Suprapubic skin (tissue), 4 donors: ENCODE results near the gene TEKT5. TPM values are rescaled to one million over a fixed set of nuclear protein-coding genes. Genes with fewer than 3 reads are reported as not detected.
"Not testable (repeated sequence)": the region's sequence is repeated elsewhere in the genome, so short reads cannot be mapped to it uniquely, and the experiment has no call there.

Experiments used
- DNase-seq, 2 donors: peaks; one replicate each; pipeline ENCODE4 v3.0.0-alpha.2; 2019; ENCODE audit warnings: low spot score in 2 of 2
- H3K27ac ChIP-seq: fragments of 200-600 bp; sonication (generic); one replicate; pipeline ENCODE4 v1.5.1; 2019
- H3K27me3 ChIP-seq: fragments of 200-600 bp; sonication (generic); one replicate; pipeline ENCODE4 v1.5.1; 2019
- H3K36me3 ChIP-seq: fragments of 200-600 bp; sonication (generic); one replicate; pipeline ENCODE4 v1.5.1; 2019
- H3K4me1 ChIP-seq: fragments of 200-600 bp; sonication (generic); one replicate; pipeline ENCODE4 v1.5.1; 2019
- H3K4me3 ChIP-seq: fragments of 200-600 bp; sonication (generic); one replicate; pipeline ENCODE4 v1.5.1; 2019; ENCODE audit warnings: mild to moderate bottlenecking
- H3K9me3 ChIP-seq: fragments of 200-600 bp; sonication (generic); one replicate; pipeline ENCODE4 v1.5.1; 2019
- EP300 ChIP-seq: sonication (generic); formaldehyde crosslinking; IDR thresholded peaks from one replicate; pipeline ENCODE4 v1.6.1; 2017; ENCODE audit warnings: antibody characterized with exemption
- POLR2A ChIP-seq, 2 donors: fragments of 450-650 bp; IDR thresholded peaks; one replicate each; pipeline ENCODE4 v1.6.1; 2017; ENCODE audit warnings: antibody characterized with exemption in 2 of 2, mild to moderate bottlenecking in 2 of 2, moderate library complexity in 2 of 2
- POLR2AphosphoS5 ChIP-seq, 3 donors: sonication (generic); formaldehyde crosslinking; IDR thresholded peaks; one replicate each; pipeline ENCODE4 v1.6.1; 2017; ENCODE audit warnings: antibody characterized with exemption in 3 of 3
- WGBS: methylation state at CpG from one replicate; pipeline ENCODE4 v1.1.5; 2018; 5-methylcytosine and 5-hydroxymethylcytosine counted together
- total RNA-seq, 4 donors: library from RNA; depleted of rRNA; stranded (reverse); fragments of >200 nt; gene quantifications; one replicate each; pipeline ENCODE4 v1.1.0, GENCODE V29; 2016
- TF ChIP-seq, protein P1 (sequence below), 2 donors: fragments of 200-600 bp in 1 of 2; fragments of 450-650 bp in 1 of 2; sonication (generic) in 1 of 2; IDR thresholded peaks; one replicate each; pipeline ENCODE4 v1.5.1; 2016 to 2019; ENCODE audit warnings: antibody characterized with exemption in 2 of 2, mild to moderate bottlenecking in 1 of 2, moderate library complexity in 1 of 2

TEKT5 gene
- total RNA-seq, 4 donors from 2014 or later: 0.64 to 2.3 TPM; not detected in 2

DNA sequence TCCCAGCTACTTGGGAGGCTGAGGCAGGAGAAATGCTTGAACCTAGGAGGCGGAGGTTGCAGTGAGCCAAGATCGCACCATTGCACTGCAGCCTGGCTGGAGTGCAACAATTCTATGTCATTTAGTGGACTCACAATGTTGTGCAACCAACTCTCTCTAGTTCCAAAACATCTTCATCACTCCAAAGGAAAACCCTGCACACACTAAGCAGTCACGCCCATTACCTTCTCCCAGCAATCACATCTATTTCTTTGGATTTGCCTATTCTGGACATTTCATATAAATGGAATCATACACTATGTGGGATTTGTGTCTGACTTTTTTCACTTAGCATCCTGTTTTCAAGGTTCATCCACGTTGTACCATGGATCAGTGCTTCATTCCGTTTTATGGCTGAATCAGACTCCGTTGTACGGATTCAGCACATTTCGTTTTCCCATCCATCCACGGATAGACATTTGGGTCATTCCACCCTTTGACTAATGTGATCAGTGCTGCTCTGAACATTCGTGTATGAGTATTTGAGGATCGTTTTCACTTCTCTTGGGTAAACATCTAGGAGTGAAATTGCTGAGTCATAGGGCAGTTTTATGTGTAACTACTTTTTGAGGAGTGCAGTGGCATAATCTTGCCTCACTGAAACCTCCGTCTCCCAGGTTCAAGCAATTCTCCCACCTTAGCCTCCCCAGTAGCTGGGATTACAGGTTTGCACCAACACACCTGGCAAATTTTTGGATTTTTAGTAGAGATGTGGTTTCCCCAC, 69.0 kb downstream of the TEKT5 start:
- TF ChIP-seq EP300 (no peak), POLR2A (IDR thresholded peaks at IDR 0.05) (no peak), POLR2AphosphoS5 (IDR thresholded peaks at IDR 0.05) (no peak)
- TF ChIP-seq, protein P1, sequence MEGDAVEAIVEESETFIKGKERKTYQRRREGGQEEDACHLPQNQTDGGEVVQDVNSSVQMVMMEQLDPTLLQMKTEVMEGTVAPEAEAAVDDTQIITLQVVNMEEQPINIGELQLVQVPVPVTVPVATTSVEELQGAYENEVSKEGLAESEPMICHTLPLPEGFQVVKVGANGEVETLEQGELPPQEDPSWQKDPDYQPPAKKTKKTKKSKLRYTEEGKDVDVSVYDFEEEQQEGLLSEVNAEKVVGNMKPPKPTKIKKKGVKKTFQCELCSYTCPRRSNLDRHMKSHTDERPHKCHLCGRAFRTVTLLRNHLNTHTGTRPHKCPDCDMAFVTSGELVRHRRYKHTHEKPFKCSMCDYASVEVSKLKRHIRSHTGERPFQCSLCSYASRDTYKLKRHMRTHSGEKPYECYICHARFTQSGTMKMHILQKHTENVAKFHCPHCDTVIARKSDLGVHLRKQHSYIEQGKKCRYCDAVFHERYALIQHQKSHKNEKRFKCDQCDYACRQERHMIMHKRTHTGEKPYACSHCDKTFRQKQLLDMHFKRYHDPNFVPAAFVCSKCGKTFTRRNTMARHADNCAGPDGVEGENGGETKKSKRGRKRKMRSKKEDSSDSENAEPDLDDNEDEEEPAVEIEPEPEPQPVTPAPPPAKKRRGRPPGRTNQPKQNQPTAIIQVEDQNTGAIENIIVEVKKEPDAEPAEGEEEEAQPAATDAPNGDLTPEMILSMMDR (IDR thresholded peaks at IDR 0.05): no peak
- Histone ChIP-seq H3K27me3 (peaks cover 1% of the 10 kb centered on the region), H3K4me1 (no peaks in the 10 kb centered on the region), H3K27ac (no peak overlapping the region), H3K36me3 (no peaks in the 10 kb centered on the region), H3K9me3 (no peaks in the 10 kb centered on the region), H3K4me3 (no peak overlapping the region)
- no peak for DNase-seq
- WGBS: 88% methylated on average over 12 of the region's 12 CpGs

DNA sequence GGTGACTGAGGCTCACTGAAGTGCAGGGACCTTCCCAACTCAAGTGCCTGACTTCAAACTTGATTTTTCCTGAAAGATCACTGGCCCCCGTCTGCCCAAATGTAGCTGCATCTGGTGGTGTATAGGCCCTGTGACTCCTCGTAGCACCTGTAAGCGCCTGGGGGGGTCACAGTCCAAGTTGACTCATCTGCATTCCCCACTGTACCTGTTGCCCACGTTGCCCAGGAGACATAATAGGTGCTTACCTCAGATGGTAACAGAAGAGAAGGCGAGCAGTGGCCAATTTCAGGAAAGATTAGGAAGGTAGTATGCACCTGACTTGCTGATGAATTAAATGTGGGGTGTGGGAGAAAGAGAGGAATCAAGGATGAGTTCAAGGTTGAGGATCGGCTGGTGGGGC, 70.2 kb downstream of the TEKT5 start:
- 76% methylated on average over 4 of the region's 6 CpGs for WGBS

DNA sequence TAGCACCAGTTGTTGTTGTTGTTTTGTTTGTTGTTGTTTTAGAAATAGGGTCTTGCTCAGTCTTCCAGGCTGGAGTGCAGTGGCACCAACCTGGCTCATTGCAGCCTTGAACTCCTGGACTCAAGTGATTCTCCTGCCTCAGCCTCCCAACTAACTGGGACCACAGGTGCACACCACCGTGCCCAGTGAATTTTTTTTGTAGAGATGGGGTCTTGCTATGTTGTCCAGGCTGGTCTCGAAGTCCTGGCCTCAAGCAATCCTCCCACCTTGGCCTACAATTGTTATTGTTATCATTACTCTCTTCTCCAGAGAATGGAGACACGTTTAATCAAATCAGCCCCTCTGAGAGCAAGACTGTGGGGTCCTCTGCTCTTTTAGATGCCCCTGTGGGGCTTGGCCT, 71.7 kb downstream of the TEKT5 start:
- WGBS: 96% methylated on average over 3 of the region's 3 CpGs

More for the DNA sequence above, 70.2 kb downstream of the TEKT5 start:
- H3K27me3 ChIP-seq: no peaks in the 10 kb centered on the region
- no peaks in the 10 kb centered on the region for H3K36me3 ChIP-seq
- no peak overlapping the region for H3K27ac ChIP-seq
- no peaks in the 10 kb centered on the region for H3K9me3 ChIP-seq
- no peak overlapping the region for H3K4me3 ChIP-seq
- H3K4me1 ChIP-seq: peaks cover 5% of the 10 kb centered on the region
- TF ChIP-seq POLR2AphosphoS5 (IDR thresholded peaks at IDR 0.05) (no peak), POLR2A (IDR thresholded peaks at IDR 0.05) (no peak), EP300 (no peak)
- TF ChIP-seq, protein P1 (IDR thresholded peaks at IDR 0.05): no peak
- no peak for DNase-seq

DNA sequence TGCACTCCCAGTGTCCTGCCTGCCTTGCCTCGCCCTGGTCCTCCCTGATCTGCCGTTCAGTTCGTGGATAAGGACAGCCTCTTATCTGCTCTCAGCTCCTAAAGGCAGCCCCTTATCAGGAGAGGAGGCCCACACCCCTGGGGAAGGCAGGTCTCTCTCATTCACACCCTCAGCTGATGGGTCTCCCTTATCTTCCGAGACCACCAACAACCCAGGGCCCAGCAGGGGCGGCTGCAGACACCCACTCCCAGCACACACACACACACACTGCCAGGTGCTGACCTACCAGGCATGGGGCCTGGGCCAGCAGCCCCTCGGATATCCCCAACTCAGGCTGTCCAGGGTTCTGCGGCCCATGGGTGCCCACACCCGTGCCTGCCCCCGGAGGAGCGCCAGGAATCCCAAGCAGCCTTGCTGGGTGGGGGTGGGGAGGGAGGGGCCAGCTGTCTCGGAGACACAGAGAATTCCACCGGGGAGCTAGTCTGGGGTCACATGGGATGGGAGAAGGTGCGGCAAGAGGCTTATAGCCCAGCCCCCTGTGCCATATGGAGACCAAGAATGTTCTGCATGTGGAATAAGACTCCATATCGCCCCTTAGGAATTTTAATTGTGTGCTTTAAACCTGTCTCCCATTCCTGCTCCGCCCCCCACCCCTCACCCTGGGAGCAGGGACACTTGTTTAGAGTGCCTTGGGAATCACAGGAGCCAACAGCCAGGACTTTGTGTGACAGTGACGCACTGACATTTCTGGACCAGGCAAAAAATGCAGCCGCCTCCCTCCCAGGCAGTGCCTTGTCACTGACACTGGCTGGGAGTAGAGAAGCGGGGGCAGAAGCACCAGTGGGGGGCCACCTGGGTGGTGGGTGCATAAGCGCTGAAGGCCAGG, 72.5 kb downstream of the TEKT5 start:
- 75% methylated on average over 14 of the region's 19 CpGs for WGBS
- Histone ChIP-seq H3K4me1 (peaks cover 28% of the 10 kb centered on the region), H3K27me3 (no peaks in the 10 kb centered on the region)

More for the DNA sequence above, 71.7 kb downstream of the TEKT5 start:
- Histone ChIP-seq H3K27me3 (no peaks in the 10 kb centered on the region), H3K4me1 (peaks cover 20% of the 10 kb centered on the region), H3K9me3 (no peaks in the 10 kb centered on the region), H3K27ac (no peak overlapping the region), H3K4me3 (no peak overlapping the region), H3K36me3 (no peaks in the 10 kb centered on the region)
- TF ChIP-seq EP300 (no peak), POLR2AphosphoS5 (IDR thresholded peaks at IDR 0.05) (no peak), POLR2A (IDR thresholded peaks at IDR 0.05) (no peak)
- TF ChIP-seq, protein P1 (IDR thresholded peaks at IDR 0.05): no peak
- no peak for DNase-seq

DNA sequence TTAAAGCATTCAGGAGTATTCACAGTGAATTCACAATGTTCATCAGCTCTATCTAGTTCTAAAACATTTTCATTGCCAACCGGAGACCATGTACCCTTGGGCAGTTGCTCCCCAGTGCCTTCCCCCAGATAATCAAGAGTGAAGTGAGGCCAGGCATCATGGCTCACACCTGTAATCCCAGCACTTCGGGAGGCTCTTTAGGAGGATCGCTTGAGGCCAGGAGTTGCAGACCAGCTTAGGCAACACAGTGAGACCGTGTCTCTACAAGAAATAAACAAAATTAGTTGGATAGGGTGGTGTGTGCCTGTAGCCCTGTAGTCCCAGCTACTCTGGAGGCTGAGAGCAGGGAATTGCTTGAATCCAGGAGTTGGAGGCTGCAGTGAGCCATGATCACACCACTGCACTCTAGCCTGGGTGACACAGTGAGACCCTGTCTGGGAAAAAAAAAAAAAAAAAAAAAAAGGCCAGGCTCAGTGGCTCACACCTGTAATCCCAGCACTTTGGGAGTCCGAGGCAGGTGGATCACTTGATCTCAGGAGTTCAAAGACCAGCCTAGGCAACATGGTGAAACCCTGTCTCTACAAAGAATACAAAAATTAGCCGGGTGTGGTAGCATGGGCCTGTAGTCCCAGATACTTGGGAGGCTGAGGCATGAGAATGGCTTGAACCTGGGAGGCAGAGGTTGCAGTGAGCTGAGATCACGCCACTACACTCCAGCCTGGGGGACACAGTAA, 73.3 kb downstream of the TEKT5 start:
- not testable (repeated sequence) for H3K27ac ChIP-seq, H3K27me3 ChIP-seq, H3K36me3 ChIP-seq, H3K4me3 ChIP-seq, DNase-seq, H3K9me3 ChIP-seq
- peaks cover 37% of the 10 kb centered on the region for H3K4me1 ChIP-seq
- WGBS: 86% methylated on average over 7 of the region's 7 CpGs

More for the DNA sequence above, 72.5 kb downstream of the TEKT5 start:
- Histone ChIP-seq H3K9me3 (no peaks in the 10 kb centered on the region), H3K4me3 (no peak overlapping the region), H3K27ac (no peak overlapping the region), H3K36me3 (no peaks in the 10 kb centered on the region)
- TF ChIP-seq, protein P1 (IDR thresholded peaks at IDR 0.05): no peak
- TF ChIP-seq POLR2A (IDR thresholded peaks at IDR 0.05): no peak
- TF ChIP-seq POLR2AphosphoS5 (IDR thresholded peaks at IDR 0.05): no peak
- no peak for TF ChIP-seq EP300
- DNase-seq: no peak
